Measurements from ENCODE around the gene SLIT3. TPM values are rescaled to one million over a fixed set of nuclear protein-coding genes. Genes with fewer than 3 reads are reported as not detected.

Gene SLIT3
- total and polyA plus RNA-seq, 10 of the 15 experiments (the other 5 are each of a cell fraction or from before 2014, with no cell fraction given), result 0.05 TPM; not detected in 9

DNA sequence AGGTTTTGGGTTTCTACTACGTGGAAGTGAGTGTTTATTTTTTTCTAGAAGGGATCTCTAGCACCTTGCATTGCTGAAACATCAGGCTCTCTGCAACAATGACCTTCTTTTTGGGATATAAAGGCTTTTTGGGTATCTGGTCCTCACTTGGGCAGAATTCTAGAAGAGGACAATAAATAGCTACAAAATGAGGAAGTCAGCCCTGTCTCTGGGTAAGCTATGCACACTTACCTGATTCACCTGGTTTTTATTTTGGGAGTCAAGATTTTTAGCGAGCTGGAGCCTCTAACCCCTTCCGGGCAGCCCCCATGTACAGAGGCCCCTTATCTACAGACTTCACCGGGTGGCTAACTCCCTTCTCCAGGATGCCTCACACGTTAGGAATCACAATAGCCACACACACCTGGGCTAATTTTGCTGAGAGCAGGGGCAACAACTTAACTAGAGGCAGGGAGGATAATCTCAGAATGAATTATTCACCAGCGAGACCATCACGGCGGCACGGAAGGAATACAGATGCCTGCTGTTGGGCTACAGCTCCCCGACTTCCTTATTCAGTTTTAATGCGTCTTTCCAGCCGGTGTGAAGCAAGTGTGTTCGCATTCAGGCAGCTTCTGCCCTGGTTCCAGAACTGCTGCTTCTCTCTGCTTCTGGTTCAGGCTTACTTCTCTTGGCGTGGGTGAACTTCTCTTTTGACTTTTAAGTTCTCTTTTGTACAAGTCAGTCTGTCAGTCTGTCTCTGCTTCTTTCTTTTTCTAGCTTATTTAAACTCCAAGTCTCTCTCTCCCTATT, 380.7 kb downstream of the SLIT3 start:
- no peak overlapping the region for H3K4me2 ChIP-seq (ENCODE audit: control insufficient read depth, insufficient read depth)
- in situ Hi-C loops (cut with MboI) (no loop called here), intact Hi-C loops (cut with micrococcal nuclease; ENCODE audit: unreplicated experiment) (no loop called here)
- RAD21 ChIA-PET (ENCODE audit: unreplicated experiment), result no interaction called here
- DNase-seq (ENCODE audit: low read depth, low spot score), result no peak
- no peaks in the 10 kb centered on the region for H3K36me3 ChIP-seq (ENCODE audit: control insufficient read depth in 2 of 2, insufficient read depth in 2 of 2, low read length in 1 of 2)
- H3K27me3 ChIP-seq (replicated peaks in 1 of 2; ENCODE audit: control insufficient read depth in 2 of 2, insufficient read depth in 2 of 2, low read length in 1 of 2), result peaks cover 8 to 14% of the 10 kb centered on the region in 2 experiments
- no peak overlapping the region for H3K27ac ChIP-seq (ENCODE audit: control insufficient read depth, insufficient read depth)
- ATAC-seq, result no peak
- BruUV-seq (replicated peaks), result no TSS peak
- H3K4me3 ChIP-seq, result no peak overlapping the region
- SMC1A ChIA-PET (ENCODE audit: uncharacterized antibody, unreplicated experiment), result no interaction called here
- no peak for FAIRE-seq
- no peaks in the 10 kb centered on the region; the same call in 2 of the 3 replicates for H3K9me3 ChIP-seq (replicated peaks; ENCODE audit: control insufficient read depth, insufficient read depth, low read length)
- 1% methylated on average over 14 of the region's 14 CpGs for WGBS (ENCODE audit: insufficient coverage, insufficient replicate concordance, low lambda C conversion rate, missing lambda C conversion rate)
- H3K79me2 ChIP-seq (ENCODE audit: control insufficient read depth, insufficient read depth, low read length), result no peaks in the 10 kb centered on the region
- CTCF ChIA-PET, result interaction anchor here (1.0 to 1.1 kb wide), 2 partner anchors 16 to 176 kb away, joined by 3 read pairs; no protein-coding TSS in a partner anchor
- H4K20me1 ChIP-seq (ENCODE audit: control insufficient read depth, insufficient read depth), result no peaks in the 10 kb centered on the region
- H3K4me1 ChIP-seq (ENCODE audit: control insufficient read depth, insufficient read depth, low read length), result no peaks in the 10 kb centered on the region
- H3K9ac ChIP-seq (ENCODE audit: control insufficient read depth, insufficient read depth, low read length), result no peak overlapping the region
- POLR2A ChIA-PET, result no interaction called here
- no peak overlapping the region for H2AFZ ChIP-seq (ENCODE audit: control insufficient read depth, low read depth, low read length)
- TF ChIP-seq SPI1 (IDR thresholded peaks at IDR 0.05; ENCODE audit: borderline replicate concordance, insufficient read depth, low read depth, low read length), result peak; percentile 61
- no peak for TF ChIP-seq ZNF24 (IDR thresholded peaks at IDR 0.05)

GRCh38 chr5:168917947-168918600, 382.9 kb downstream of the SLIT3 start:
- Histone ChIP-seq H3K79me2 (ENCODE audit: control insufficient read depth, insufficient read depth, low read length) (no peaks in the 10 kb centered on the region), H3K4me1 (ENCODE audit: control insufficient read depth, insufficient read depth, low read length) (no peaks in the 10 kb centered on the region), H3K27me3 (replicated peaks in 1 of 2; ENCODE audit: control insufficient read depth in 2 of 2, insufficient read depth in 2 of 2, low read length in 1 of 2) (peaks cover 6 to 14% of the 10 kb centered on the region in 2 experiments), H4K20me1 (ENCODE audit: control insufficient read depth, insufficient read depth) (no peaks in the 10 kb centered on the region), H3K9ac (ENCODE audit: control insufficient read depth, insufficient read depth, low read length) (no peak overlapping the region), H3K9me3 (replicated peaks; ENCODE audit: control insufficient read depth, insufficient read depth, low read length) (no peaks in the 10 kb centered on the region; the same call in 2 of the 3 replicates), H2AFZ (ENCODE audit: control insufficient read depth, low read depth, low read length) (no peak overlapping the region), H3K27ac (ENCODE audit: control insufficient read depth, insufficient read depth) (no peak overlapping the region), H3K4me3 (no peak overlapping the region), H3K36me3 (ENCODE audit: control insufficient read depth in 2 of 2, insufficient read depth in 2 of 2, low read length in 1 of 2) (no peaks in the 10 kb centered on the region), H3K4me2 (ENCODE audit: control insufficient read depth, insufficient read depth) (no peak overlapping the region)
- TF ChIP-seq DPF2 (IDR thresholded peaks at IDR 0.05) (no peak), LARP7 (IDR thresholded peaks at IDR 0.05) (no peak), MEF2A (IDR thresholded peaks at IDR 0.05; ENCODE audit: insufficient read depth, low read depth, low read length) (no peak), RB1 (IDR thresholded peaks at IDR 0.05; ENCODE audit: borderline replicate concordance) (no peak), IKZF1 (conservative IDR thresholded peaks at IDR 0.05) (no peak), ZNF622 (IDR thresholded peaks at IDR 0.05) (no peak), MXI1 (IDR thresholded peaks at IDR 0.05; ENCODE audit: low read depth, low read length) (no peak), STAT3 (IDR thresholded peaks at IDR 0.05; ENCODE audit: low read depth, low read length) (no peak), POLR2A (IDR thresholded peaks at IDR 0.05; ENCODE audit: low read depth, low read length) (no peak), NFYB (IDR thresholded peaks at IDR 0.05; ENCODE audit: insufficient read depth, low read depth, low read length) (no peak), SIX5 (IDR thresholded peaks at IDR 0.05; ENCODE audit: low read depth, low read length, severe bottlenecking) (no peak)
- TF ChIP-seq, protein P1, sequence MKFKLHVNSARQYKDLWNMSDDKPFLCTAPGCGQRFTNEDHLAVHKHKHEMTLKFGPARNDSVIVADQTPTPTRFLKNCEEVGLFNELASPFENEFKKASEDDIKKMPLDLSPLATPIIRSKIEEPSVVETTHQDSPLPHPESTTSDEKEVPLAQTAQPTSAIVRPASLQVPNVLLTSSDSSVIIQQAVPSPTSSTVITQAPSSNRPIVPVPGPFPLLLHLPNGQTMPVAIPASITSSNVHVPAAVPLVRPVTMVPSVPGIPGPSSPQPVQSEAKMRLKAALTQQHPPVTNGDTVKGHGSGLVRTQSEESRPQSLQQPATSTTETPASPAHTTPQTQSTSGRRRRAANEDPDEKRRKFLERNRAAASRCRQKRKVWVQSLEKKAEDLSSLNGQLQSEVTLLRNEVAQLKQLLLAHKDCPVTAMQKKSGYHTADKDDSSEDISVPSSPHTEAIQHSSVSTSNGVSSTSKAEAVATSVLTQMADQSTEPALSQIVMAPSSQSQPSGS (IDR thresholded peaks at IDR 0.05; ENCODE audit: low read length), result no peak
- TF ChIP-seq, protein P2, sequence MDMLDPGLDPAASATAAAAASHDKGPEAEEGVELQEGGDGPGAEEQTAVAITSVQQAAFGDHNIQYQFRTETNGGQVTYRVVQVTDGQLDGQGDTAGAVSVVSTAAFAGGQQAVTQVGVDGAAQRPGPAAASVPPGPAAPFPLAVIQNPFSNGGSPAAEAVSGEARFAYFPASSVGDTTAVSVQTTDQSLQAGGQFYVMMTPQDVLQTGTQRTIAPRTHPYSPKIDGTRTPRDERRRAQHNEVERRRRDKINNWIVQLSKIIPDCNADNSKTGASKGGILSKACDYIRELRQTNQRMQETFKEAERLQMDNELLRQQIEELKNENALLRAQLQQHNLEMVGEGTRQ (IDR thresholded peaks at IDR 0.05; ENCODE audit: borderline replicate concordance, low read depth, low read length), result no peak
- SMC1A ChIA-PET (ENCODE audit: uncharacterized antibody, unreplicated experiment), result no interaction called here
- no TSS peak for BruUV-seq (replicated peaks)
- RAD21 ChIA-PET (ENCODE audit: unreplicated experiment), result no interaction called here
- CTCF ChIA-PET, result no interaction called here
- in situ Hi-C loops (cut with MboI), result no loop called here
- POLR2A ChIA-PET, result no interaction called here
- intact Hi-C loops (cut with micrococcal nuclease; ENCODE audit: unreplicated experiment), result no loop called here
- DNase-seq (ENCODE audit: low read depth, low spot score) (no peak), ATAC-seq (no peak), FAIRE-seq (no peak)
- WGBS (ENCODE audit: insufficient coverage, insufficient replicate concordance, low lambda C conversion rate, missing lambda C conversion rate), result 4% methylated on average over 4 of the region's 4 CpGs
